DND-41 (cell line): ENCODE measurements around the gene SLC36A3.

ENCODE experiments used
- ATAC-seq: fragments of 200-7000 bp; cut with Tn5 transposase; 3 replicates; pipeline ENCODE4 v1.9.1; 2021; ENCODE audit warnings: low read depth; ENCODE audit not compliant: insufficient read depth
- DNase-seq: peaks from one replicate; pipeline ENCODE4 v3.0.0-alpha.2; 2020
- H2AFZ ChIP-seq: 2 replicates; pipeline ENCODE4 v1.6.0; 2012; ENCODE audit warnings: low read depth, low read length
- H3K27ac ChIP-seq: 2 replicates; pipeline ENCODE4 v1.5.1; 2012; ENCODE audit warnings: low read length, inconsistent platforms
- H3K27me3 ChIP-seq: fragments of 200-600 bp; sonication (generic); 2 replicates; pipeline ENCODE4 v1.6.0; 2012; ENCODE audit warnings: low read length, mild to moderate bottlenecking, inconsistent platforms; ENCODE audit not compliant: insufficient read depth, poor library complexity
- H3K36me3 ChIP-seq: 2 replicates; pipeline ENCODE4 v1.5.1; 2012; ENCODE audit warnings: low read length, inconsistent platforms; ENCODE audit not compliant: insufficient read depth
- H3K4me1 ChIP-seq: 2 replicates; pipeline ENCODE4 v1.5.1; 2012; ENCODE audit warnings: mild to moderate bottlenecking, low read length; ENCODE audit not compliant: insufficient read depth
- H3K4me2 ChIP-seq: 2 replicates; pipeline ENCODE4 v1.6.0; 2012; ENCODE audit warnings: mild to moderate bottlenecking, moderate library complexity, low read length, inconsistent platforms; ENCODE audit not compliant: insufficient read depth
- H3K4me3 ChIP-seq, 2 experiments: fragments of 200-600 bp in 1 of 2; shearing (Covaris generic) in 1 of 2; 2 replicates each; pipeline ENCODE4 v1.5.1; 2012 to 2016; ENCODE audit warnings: inconsistent platforms in 2 of 2, low read length in 2 of 2, mild to moderate bottlenecking in 2 of 2, low read depth in 1 of 2, moderate library complexity in 1 of 2
- H3K79me2 ChIP-seq: 2 replicates; pipeline ENCODE4 v1.6.0; 2012; ENCODE audit warnings: low read length, inconsistent platforms; ENCODE audit not compliant: insufficient read depth
- H3K9ac ChIP-seq: 2 replicates; pipeline ENCODE4 v1.6.0; 2012; ENCODE audit warnings: low read depth, mild to moderate bottlenecking, inconsistent platforms, low read length, moderate library complexity
- H3K9me3 ChIP-seq: 2 replicates; pipeline ENCODE4 v1.5.1; 2012; ENCODE audit warnings: low read length, moderate library complexity, mild to moderate bottlenecking, inconsistent platforms; ENCODE audit not compliant: insufficient read depth, severe bottlenecking
- H4K20me1 ChIP-seq: 2 replicates; pipeline ENCODE4 v1.6.0; 2012; ENCODE audit warnings: low read length; ENCODE audit not compliant: insufficient read depth
- CTCF ChIP-seq: IDR thresholded peaks from 2 replicates; pipeline ENCODE4 v1.5.1; 2012; ENCODE audit warnings: borderline replicate concordance, low read length, moderate library complexity, mild to moderate bottlenecking; ENCODE audit not compliant: poor library complexity, severe bottlenecking; ENCODE audit errors: extremely low read depth
- EZH2 ChIP-seq: IDR thresholded peaks from 3 replicates; pipeline ENCODE4 v1.6.1; 2012; ENCODE audit warnings: borderline replicate concordance, low read depth, mild to moderate bottlenecking, moderate library complexity, low read length, inconsistent platforms; ENCODE audit not compliant: severe bottlenecking

The SLC36A3 gene

GRCh38 chr5:151264113-151264512 is 39.5 kb downstream of the SLC36A3 start:
- Histone ChIP-seq H3K27me3 (no peaks in the 10 kb centered on the region), H4K20me1 (peaks cover 21% of the 10 kb centered on the region), H3K9ac (no peak overlapping the region), H3K36me3 (peaks cover 93% of the 10 kb centered on the region), H3K4me2 (no peak overlapping the region), H2AFZ (no peak overlapping the region), H3K27ac (no peak overlapping the region), H3K4me3 (no peak overlapping the region), H3K4me1 (no peaks in the 10 kb centered on the region), H3K9me3 (no peaks in the 10 kb centered on the region), H3K79me2 (peaks cover 3% of the 10 kb centered on the region)
- TF ChIP-seq EZH2 (no peak), CTCF (no peak)
- ATAC-seq = no peak
- no peak for DNase-seq

GRCh38 chr5:151262532-151262931 is 41.0 kb downstream of the SLC36A3 start:
- Histone ChIP-seq H3K27ac (no peak overlapping the region), H3K36me3 (peaks cover 93% of the 10 kb centered on the region), H3K79me2 (peaks cover 19% of the 10 kb centered on the region), H3K9me3 (no peaks in the 10 kb centered on the region), H3K4me1 (no peaks in the 10 kb centered on the region), H3K4me2 (no peak overlapping the region), H2AFZ (no peak overlapping the region), H3K27me3 (no peaks in the 10 kb centered on the region), H4K20me1 (peaks cover 37% of the 10 kb centered on the region), H3K9ac (no peak overlapping the region), H3K4me3 (no peak overlapping the region)
- no peak for TF ChIP-seq EZH2
- no peak for TF ChIP-seq CTCF
- DNase-seq (no peak), ATAC-seq (no peak)

GRCh38 chr5:151259931-151260330 is 43.6 kb downstream of the SLC36A3 start:
- no peaks in the 10 kb centered on the region for H3K4me1 ChIP-seq
- H3K79me2 ChIP-seq = peaks cover 43% of the 10 kb centered on the region
- TF ChIP-seq EZH2 (no peak), CTCF (no peak)
- no peak overlapping the region for H3K4me2 ChIP-seq
- ATAC-seq = no peak
- H3K27me3 ChIP-seq = no peaks in the 10 kb centered on the region
- H4K20me1 ChIP-seq = peaks cover 56% of the 10 kb centered on the region
- peaks cover 88% of the 10 kb centered on the region for H3K36me3 ChIP-seq
- no peak overlapping the region for H2AFZ ChIP-seq
- H3K9me3 ChIP-seq = no peaks in the 10 kb centered on the region
- H3K4me3 ChIP-seq = no peak overlapping the region
- no peak for DNase-seq
- H3K9ac ChIP-seq = no peak overlapping the region
- no peak overlapping the region for H3K27ac ChIP-seq

- Histone ChIP-seq H3K9me3 (no peaks in the 10 kb centered on the region), H3K4me2 (no peak overlapping the region), H3K4me1 (0 out of 2 replicates have a peak, but pooled peaks cover under 1% of the 10 kb centered on the region), H4K20me1 (peaks cover 61% of the 10 kb centered on the region), H3K27me3 (no peaks in the 10 kb centered on the region), H3K4me3 (no peak overlapping the region), H3K36me3 (peaks cover 83% of the 10 kb centered on the region), H3K79me2 (peaks cover 54% of the 10 kb centered on the region), H3K27ac (no peak overlapping the region), H2AFZ (no peak overlapping the region), H3K9ac (no peak overlapping the region)
- TF ChIP-seq EZH2 (no peak), CTCF (no peak)
- ATAC-seq (peak; percentile 35; the same call in 1 of the 3 replicates), DNase-seq (no peak)
These were observed 44.8 kb downstream of the SLC36A3 start for GRCh38 chr5:151258816-151259215.
